ENCODE data around the gene INHBB.

Gene INHBB

DNA sequence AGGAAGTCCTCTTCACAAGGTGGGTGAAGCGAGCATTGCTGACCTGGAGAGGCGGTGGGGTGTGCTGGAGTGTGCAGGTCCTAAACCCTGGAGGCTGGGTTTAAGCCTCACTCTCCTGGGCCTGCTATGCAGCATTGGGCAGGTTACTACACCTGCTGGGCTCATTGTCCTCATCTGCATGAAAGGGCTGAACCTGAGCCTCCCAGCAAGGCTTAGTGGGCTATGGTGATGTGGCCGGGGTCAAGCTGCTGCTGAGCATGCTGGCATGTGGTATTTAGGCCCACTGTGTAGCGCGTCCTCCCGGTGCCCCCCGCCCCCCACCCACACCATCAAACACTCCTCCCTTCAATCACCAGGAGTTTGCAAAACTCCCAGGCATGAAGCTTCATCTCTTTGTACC lies 37.3 kb downstream of the INHBB start:
- H3K9me2 ChIP-seq (replicated peaks; ENCODE audit: insufficient read depth, low read length), result no peaks in the 10 kb centered on the region
- H3K27me3 ChIP-seq (ENCODE audit: low read length), result no peaks in the 10 kb centered on the region
- no peak overlapping the region for H3K4me3 ChIP-seq (ENCODE audit: insufficient read depth, low read length, poor library complexity, severe bottlenecking)
- no peaks in the 10 kb centered on the region for H4K20me1 ChIP-seq (ENCODE audit: low read depth, low read length)
- H3K27ac ChIP-seq (ENCODE audit: low read depth, low read length), result no peak overlapping the region
- H3K79me2 ChIP-seq (ENCODE audit: insufficient read depth, low read length), result no peaks in the 10 kb centered on the region
- TF ChIP-seq, protein P1, sequence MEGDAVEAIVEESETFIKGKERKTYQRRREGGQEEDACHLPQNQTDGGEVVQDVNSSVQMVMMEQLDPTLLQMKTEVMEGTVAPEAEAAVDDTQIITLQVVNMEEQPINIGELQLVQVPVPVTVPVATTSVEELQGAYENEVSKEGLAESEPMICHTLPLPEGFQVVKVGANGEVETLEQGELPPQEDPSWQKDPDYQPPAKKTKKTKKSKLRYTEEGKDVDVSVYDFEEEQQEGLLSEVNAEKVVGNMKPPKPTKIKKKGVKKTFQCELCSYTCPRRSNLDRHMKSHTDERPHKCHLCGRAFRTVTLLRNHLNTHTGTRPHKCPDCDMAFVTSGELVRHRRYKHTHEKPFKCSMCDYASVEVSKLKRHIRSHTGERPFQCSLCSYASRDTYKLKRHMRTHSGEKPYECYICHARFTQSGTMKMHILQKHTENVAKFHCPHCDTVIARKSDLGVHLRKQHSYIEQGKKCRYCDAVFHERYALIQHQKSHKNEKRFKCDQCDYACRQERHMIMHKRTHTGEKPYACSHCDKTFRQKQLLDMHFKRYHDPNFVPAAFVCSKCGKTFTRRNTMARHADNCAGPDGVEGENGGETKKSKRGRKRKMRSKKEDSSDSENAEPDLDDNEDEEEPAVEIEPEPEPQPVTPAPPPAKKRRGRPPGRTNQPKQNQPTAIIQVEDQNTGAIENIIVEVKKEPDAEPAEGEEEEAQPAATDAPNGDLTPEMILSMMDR (IDR thresholded peaks at IDR 0.05; ENCODE audit: insufficient read depth, low read length, poor library complexity, severe bottlenecking), result no peak
- no peak for TF ChIP-seq EZH2phosphoT487 (conservative IDR thresholded peaks at IDR 0.05; ENCODE audit: low read length)
- no peaks in the 10 kb centered on the region for H3K9me3 ChIP-seq (ENCODE audit: insufficient read depth, low read length)
- H3K9ac ChIP-seq (ENCODE audit: low read length), result no peak overlapping the region
- no peaks in the 10 kb centered on the region for H3F3A ChIP-seq (ENCODE audit: insufficient read depth)
- H3K4me2 ChIP-seq (ENCODE audit: low read depth, low read length, poor library complexity, severe bottlenecking), result no peak overlapping the region
- H3K36me3 ChIP-seq (ENCODE audit: low read length), result no peaks in the 10 kb centered on the region
- H2AFZ ChIP-seq (ENCODE audit: low read depth, low read length, severe bottlenecking), result no peak overlapping the region

- Histone ChIP-seq H3K27me3 (ENCODE audit: low read length) (no peaks in the 10 kb centered on the region), H3K4me3 (ENCODE audit: insufficient read depth, low read length, poor library complexity, severe bottlenecking) (no peak overlapping the region), H3K36me3 (ENCODE audit: low read length) (no peaks in the 10 kb centered on the region), H3K4me2 (ENCODE audit: low read depth, low read length, poor library complexity, severe bottlenecking) (no peak overlapping the region), H4K20me1 (ENCODE audit: low read depth, low read length) (no peaks in the 10 kb centered on the region), H3K9me2 (replicated peaks; ENCODE audit: insufficient read depth, low read length) (no peaks in the 10 kb centered on the region), H3K27ac (ENCODE audit: low read depth, low read length) (no peak overlapping the region), H3K9ac (ENCODE audit: low read length) (no peak overlapping the region), H2AFZ (ENCODE audit: low read depth, low read length, severe bottlenecking) (no peak overlapping the region), H3F3A (ENCODE audit: insufficient read depth) (no peaks in the 10 kb centered on the region), H3K9me3 (ENCODE audit: insufficient read depth, low read length) (no peaks in the 10 kb centered on the region), H3K79me2 (ENCODE audit: insufficient read depth, low read length) (no peaks in the 10 kb centered on the region)
- TF ChIP-seq EZH2phosphoT487 (conservative IDR thresholded peaks at IDR 0.05; ENCODE audit: low read length), result no peak
- TF ChIP-seq, protein P1 (IDR thresholded peaks at IDR 0.05; ENCODE audit: insufficient read depth, low read length, poor library complexity, severe bottlenecking), result no peak
Observed at GRCh38 chr2:120383631-120384340, 37.9 kb downstream of the INHBB start.

DNA sequence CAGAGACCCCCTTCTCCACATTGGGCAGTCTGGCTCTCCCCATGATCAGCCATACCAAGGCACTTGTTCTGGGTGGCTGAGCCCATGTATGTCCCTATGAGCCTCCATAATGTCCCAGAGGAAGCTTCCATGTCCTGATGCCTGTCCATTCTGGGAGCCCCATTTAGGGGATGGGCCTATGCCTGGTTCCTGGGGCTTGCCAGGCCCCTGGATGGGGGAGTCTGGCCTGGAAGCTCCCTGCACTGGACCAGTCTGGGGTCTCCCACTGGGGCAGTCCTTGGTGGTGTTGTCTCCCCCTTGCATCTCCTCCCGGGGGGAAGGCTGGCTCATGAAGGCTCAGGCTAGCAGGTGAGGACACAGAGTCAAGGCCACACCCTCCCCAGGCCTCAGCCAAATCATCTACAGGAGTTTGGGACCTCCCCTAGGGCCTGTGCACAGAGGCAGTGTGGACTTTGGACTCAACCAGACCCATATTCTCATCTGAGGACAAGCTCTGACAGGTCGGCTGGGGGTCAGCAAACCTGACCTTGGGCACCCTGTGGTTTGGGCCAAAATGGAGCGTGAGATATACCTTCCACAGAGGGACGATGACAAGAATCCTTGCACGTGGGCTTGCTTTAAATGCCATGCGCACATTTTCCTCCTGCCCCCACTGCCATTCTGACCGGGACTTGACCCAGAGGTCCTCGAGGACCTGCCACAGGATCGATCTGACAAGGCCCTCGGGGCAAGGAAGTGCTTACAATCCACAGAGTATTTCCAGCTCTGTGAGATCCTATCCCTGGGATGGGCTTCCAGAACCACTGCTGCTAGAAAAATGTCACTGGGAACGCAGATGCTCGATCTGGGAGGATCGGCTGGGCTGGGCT lies 38.8 kb downstream of the INHBB start:
- Histone ChIP-seq H3K9me2 (replicated peaks; ENCODE audit: insufficient read depth, low read length) (no peaks in the 10 kb centered on the region), H3K9ac (ENCODE audit: low read length) (no peak overlapping the region), H3K27me3 (ENCODE audit: low read length) (no peaks in the 10 kb centered on the region), H3K79me2 (ENCODE audit: insufficient read depth, low read length) (no peaks in the 10 kb centered on the region), H3K9me3 (ENCODE audit: insufficient read depth, low read length) (no peaks in the 10 kb centered on the region), H2AFZ (ENCODE audit: low read depth, low read length, severe bottlenecking) (no peak overlapping the region), H3F3A (ENCODE audit: insufficient read depth) (no peaks in the 10 kb centered on the region), H3K4me2 (ENCODE audit: low read depth, low read length, poor library complexity, severe bottlenecking) (no peak overlapping the region), H3K36me3 (ENCODE audit: low read length) (no peaks in the 10 kb centered on the region), H3K27ac (ENCODE audit: low read depth, low read length) (no peak overlapping the region), H4K20me1 (ENCODE audit: low read depth, low read length) (no peaks in the 10 kb centered on the region), H3K4me3 (ENCODE audit: insufficient read depth, low read length, poor library complexity, severe bottlenecking) (no peak overlapping the region)
- TF ChIP-seq, protein P1 (IDR thresholded peaks at IDR 0.05; ENCODE audit: insufficient read depth, low read length, poor library complexity, severe bottlenecking), result no peak
- no peak for TF ChIP-seq EZH2phosphoT487 (conservative IDR thresholded peaks at IDR 0.05; ENCODE audit: low read length)

Data from SU-DHL-6 (cell line).